CD4-positive, alpha-beta T cell treated with Interleukin-1 beta for 1 hour (primary cell): ENCODE measurements around the gene ASGR2.
"Not testable (repeated sequence)": the region's sequence is repeated elsewhere in the genome, so short reads cannot be mapped to it uniquely, and the experiment has no call there.

ENCODE experiments used
- DNase-seq, 2 donors: peaks; one replicate each; pipeline ENCODE4 v3.0.0-alpha.2; 2020 to 2022

The ASGR2 gene

GRCh38 chr17:7097940-7098339 is 16.7 kb downstream of the ASGR2 start:
- no peak for DNase-seq

- DNase-seq, result no peak
These were observed 19.0 kb downstream of the ASGR2 start for GRCh38 chr17:7095625-7096024.

GRCh38 chr17:7094652-7095019 is 20.0 kb downstream of the ASGR2 start:
- no peak for DNase-seq

- peak in 1 of 2 donors; percentile 47 for DNase-seq
These were observed 23.2 kb downstream of the ASGR2 start for GRCh38 chr17:7091311-7092005.

GRCh38 chr17:7089570-7089969 is 25.1 kb downstream of the ASGR2 start:
- not testable (repeated sequence) for DNase-seq

GRCh38 chr17:7088442-7088841 is 26.2 kb downstream of the ASGR2 start:
- not testable (repeated sequence) for DNase-seq

GRCh38 chr17:7084088-7084487 is 30.5 kb downstream of the ASGR2 start:
- no peak for DNase-seq

GRCh38 chr17:7083592-7083991 is 31.0 kb downstream of the ASGR2 start:
- DNase-seq, result no peak

- peak; percentile 49 to 54 for DNase-seq
These were observed 33.1 kb downstream of the ASGR2 start for GRCh38 chr17:7081341-7082062.

- no peak for DNase-seq
These were observed 34.1 kb downstream of the ASGR2 start for GRCh38 chr17:7080456-7081041.

- DNase-seq, result no peak
These were observed 34.8 kb downstream of the ASGR2 start, which contains the start of gene CLEC10A for GRCh38 chr17:7079581-7080455. Gene CLEC10A, minus strand, starts transcription at chr17:7080251. Its CDS starts 1,439 bp downstream, at chr17:7078812.

GRCh38 chr17:7078711-7079110 is 35.9 kb downstream of the ASGR2 start:
- DNase-seq, result no peak

- no peak for DNase-seq
These were observed 36.6 kb downstream of the ASGR2 start for GRCh38 chr17:7077911-7078546.

GRCh38 chr17:7074931-7075330 is 39.7 kb downstream of the ASGR2 start:
- DNase-seq, result no peak

GRCh38 chr17:7072406-7072805 is 42.2 kb downstream of the ASGR2 start:
- DNase-seq, result no peak

GRCh38 chr17:7070712-7071111 is 43.9 kb downstream of the ASGR2 start:
- no peak for DNase-seq

- no peak for DNase-seq
These were observed 46.4 kb downstream of the ASGR2 start for GRCh38 chr17:7068268-7068667.

- no peak for DNase-seq
These were observed 47.4 kb downstream of the ASGR2 start for GRCh38 chr17:7067198-7067597.

GRCh38 chr17:7064261-7064660 is 50.4 kb downstream of the ASGR2 start:
- DNase-seq, result no peak

GRCh38 chr17:7063518-7064094 is 51.0 kb downstream of the ASGR2 start:
- DNase-seq, result no peak

GRCh38 chr17:7060165-7060891 is 54.3 kb downstream of the ASGR2 start:
- no peak for DNase-seq
